Naive thymus-derived CD8-positive, alpha-beta T cell (primary cell): Measurements from ENCODE around the gene HS3ST5. TPM values are rescaled to one million over a fixed set of nuclear protein-coding genes. Genes with fewer than 3 reads are reported as not detected.

Experiments
- ATAC-seq, 2 donors: fragments of 150-1000 bp; cut with Tn5 transposase in 1 of 2; sonication (Bioruptor Pico), chemical (Tn5 transposase) in 1 of 2; 1 replicate in 1 of 2; 2 replicates in 1 of 2; pipeline ENCODE4 v1.10.0; 2021; ENCODE audit warnings: mild to moderate bottlenecking in 2 of 2, moderate library complexity in 2 of 2
- POLR2A ChIA-PET: fragments of 350-600 bp; sonication (Branson Sonifier 250); formaldehyde crosslinking; loops from one replicate; lab custom pipeline; 2021; ENCODE audit warnings: antibody characterized with exemption; lab: Charles Lee
- DNase-seq, 10 donors: peaks; one replicate each; pipeline versions ENCODE4 v3.0.0 to v3.0.0-alpha.2; 2020 to 2022
- H3K27ac Mint-ChIP-seq, 10 donors: one replicate each; pipeline ENCODE4 v1.8.0; 2020 to 2022; ENCODE audit warnings: mild to moderate bottlenecking in 10 of 10, mixed read lengths in 10 of 10, moderate library complexity in 4 of 10, inconsistent platforms in 1 of 10
- H3K27me3 Mint-ChIP-seq, 5 donors: one replicate each; pipeline ENCODE4 v1.8.0; 2021 to 2022; ENCODE audit warnings: mixed read lengths in 5 of 5
- H3K36me3 Mint-ChIP-seq, 3 donors: one replicate each; pipeline ENCODE4 v1.8.0; 2020 to 2022; ENCODE audit warnings: mixed read lengths in 3 of 3, mild to moderate bottlenecking in 2 of 3, inconsistent platforms in 1 of 3
- H3K4me1 Mint-ChIP-seq, 4 donors: one replicate each; pipeline ENCODE4 v1.8.0; 2021 to 2022; ENCODE audit warnings: mixed read lengths in 4 of 4
- H3K4me3 Mint-ChIP-seq, 10 donors: one replicate each; pipeline ENCODE4 v1.8.0; 2020 to 2022; ENCODE audit warnings: mild to moderate bottlenecking in 10 of 10, mixed read lengths in 10 of 10, moderate library complexity in 6 of 10, inconsistent platforms in 1 of 10
- H3K9me3 Mint-ChIP-seq, 9 donors: one replicate each; pipeline ENCODE4 v1.8.0; 2020 to 2022; ENCODE audit warnings: mixed read lengths in 9 of 9, mild to moderate bottlenecking in 3 of 9, inconsistent platforms in 1 of 9, moderate library complexity in 1 of 9
- polyA plus RNA-seq, 3 donors: library from polyadenylated mRNA; unstranded; fragments of 300-500 nt; fragmentation: Illumina TruSeq; gene quantifications; one replicate each; pipeline ENCODE4 v1.2.3, GENCODE V29; 2021
- total RNA-seq, 8 experiments: library from RNA in 2 of 8; stranded (reverse) in 2 of 8; gene quantifications; one replicate each; pipeline ENCODE4 v1.2.3 and lab custom pipeline; 2021 to 2026

Gene HS3ST5
- total and polyA plus RNA-seq, 5 experiments from 2014 or later: not detected

DNA sequence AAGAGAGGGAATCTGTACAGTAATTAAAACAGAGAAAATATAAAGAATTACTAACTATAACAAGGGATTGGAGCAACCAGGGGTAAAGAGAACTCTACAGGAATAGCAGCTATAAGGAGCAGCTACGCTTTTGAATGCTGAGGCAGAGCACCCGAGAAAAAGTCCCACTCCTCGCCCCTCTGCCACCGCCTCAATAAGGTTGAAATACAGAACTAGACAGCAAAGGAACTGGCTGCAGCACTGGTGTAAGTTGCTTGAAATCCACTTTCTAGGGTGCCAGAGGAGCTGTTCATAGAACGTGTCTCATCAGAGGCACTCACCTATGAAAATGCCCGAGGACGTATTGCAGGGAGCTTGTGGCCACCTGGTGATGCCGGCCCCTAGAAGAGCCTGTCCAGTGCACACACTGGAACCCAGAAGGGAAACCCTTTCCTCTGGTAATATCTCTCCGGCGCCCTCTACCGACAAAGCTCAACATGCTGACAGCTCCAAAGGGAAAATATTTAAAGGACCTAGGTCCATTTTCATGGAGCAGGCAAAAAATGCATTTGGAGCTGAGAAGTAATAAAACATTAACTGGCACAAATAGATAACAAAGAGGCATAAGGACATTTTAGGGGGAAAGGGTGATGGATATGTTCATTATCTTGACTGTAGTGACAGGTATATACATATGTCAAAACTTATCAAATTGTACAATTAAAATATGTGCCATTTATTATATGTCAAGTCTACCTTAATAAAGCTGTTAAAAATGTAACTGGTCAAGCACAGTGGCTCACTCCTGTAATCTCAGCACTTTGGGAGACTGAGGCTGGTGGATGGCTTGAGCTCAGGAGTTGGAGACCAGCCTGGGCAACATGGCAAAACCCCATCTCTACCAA, 234.5 kb downstream of the HS3ST5 start:
- H3K4me3 Mint-ChIP-seq: no peak overlapping the region
- no peak overlapping the region for H3K27ac Mint-ChIP-seq
- ATAC-seq (no peak), DNase-seq (peak in 1 of 10 donors; percentile 1)
- POLR2A ChIA-PET: no interaction called here
- peaks cover 0 to 2% (median 0%) of the 10 kb centered on the region in 9 donors for H3K9me3 Mint-ChIP-seq
- H3K27me3 Mint-ChIP-seq: peaks cover 5 to 21% (median 8%) of the 10 kb centered on the region in 5 donors
- H3K36me3 Mint-ChIP-seq: no peaks in the 10 kb centered on the region
- no peaks in the 10 kb centered on the region for H3K4me1 Mint-ChIP-seq

- Mint-ChIP-seq H3K4me3 (no peak overlapping the region), H3K9me3 (no peaks in the 10 kb centered on the region), H3K27me3 (peaks cover 2 to 6% (median 3%) of the 10 kb centered on the region in 5 donors), H3K36me3 (no peaks in the 10 kb centered on the region), H3K4me1 (no peaks in the 10 kb centered on the region), H3K27ac (no peak overlapping the region)
- POLR2A ChIA-PET: no interaction called here
- ATAC-seq: no peak
- DNase-seq: no peak
These were observed 236.8 kb downstream of the HS3ST5 start for GRCh38 chr6:114106020-114106419.

DNA sequence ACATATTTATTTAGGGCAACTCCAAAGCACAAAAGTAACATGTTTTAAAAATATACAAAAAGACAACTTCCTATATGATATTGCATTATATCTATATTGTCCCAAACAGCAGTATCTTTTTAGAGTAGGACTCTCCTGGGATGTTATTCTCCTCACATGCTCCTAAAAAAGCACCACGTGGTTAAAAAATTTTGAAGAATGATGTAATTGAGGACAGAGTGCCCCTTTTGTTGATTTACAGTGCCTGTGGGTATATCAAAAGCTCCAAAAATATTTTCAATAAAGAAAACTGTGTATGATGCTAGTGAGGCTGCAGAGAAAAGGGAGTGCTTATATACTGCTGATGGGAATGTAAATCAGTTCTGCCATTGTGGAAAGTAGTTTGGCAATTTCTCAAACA, 241.6 kb downstream of the HS3ST5 start:
- Mint-ChIP-seq H3K36me3 (no peaks in the 10 kb centered on the region), H3K4me3 (no peak overlapping the region)
- no peak for ATAC-seq

DNA sequence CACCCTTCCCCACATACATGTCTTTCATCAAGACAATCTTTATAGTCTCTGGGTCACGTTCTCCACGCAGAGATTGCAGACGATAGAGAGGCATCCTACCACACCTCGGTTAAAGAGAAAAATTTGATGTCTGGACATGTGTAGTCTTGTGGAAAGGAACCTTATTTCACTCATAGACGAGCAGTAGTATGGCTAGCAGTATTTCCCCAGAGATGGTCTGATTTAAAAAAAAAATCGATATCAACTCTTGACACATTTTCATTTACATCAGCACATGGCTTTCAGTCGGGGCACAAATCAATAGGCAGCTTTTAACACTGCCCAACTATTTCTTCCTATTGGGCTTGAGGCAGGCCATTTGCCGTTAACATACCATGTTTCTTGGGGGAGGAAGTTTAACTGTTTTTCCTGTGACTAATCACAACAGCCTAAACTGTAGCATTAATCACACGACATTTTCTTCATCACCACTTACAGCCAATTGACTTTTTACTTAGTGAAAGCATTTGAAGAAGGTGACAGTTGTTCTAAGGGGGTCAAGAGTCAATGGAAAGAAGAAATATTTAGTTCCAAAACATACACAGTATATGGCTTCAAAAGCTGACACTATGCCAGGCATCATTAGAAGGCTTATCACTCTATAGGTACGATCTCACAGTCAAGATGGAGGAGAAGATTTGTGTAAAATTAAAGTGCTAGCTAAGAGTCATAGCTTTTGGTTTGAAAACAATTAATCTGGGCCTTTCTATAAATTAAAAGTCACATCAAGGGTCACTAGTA, 242.4 kb downstream of the HS3ST5 start:
- H3K4me1 Mint-ChIP-seq: no peaks in the 10 kb centered on the region
- H3K36me3 Mint-ChIP-seq: no peaks in the 10 kb centered on the region
- no peaks in the 10 kb centered on the region for H3K9me3 Mint-ChIP-seq
- peaks cover 0 to 22% (median 7%) of the 10 kb centered on the region in 5 donors for H3K27me3 Mint-ChIP-seq
- ATAC-seq (no peak), DNase-seq (no peak)
- POLR2A ChIA-PET: no interaction called here
- H3K27ac Mint-ChIP-seq: no peak overlapping the region
- H3K4me3 Mint-ChIP-seq: no peak overlapping the region

More for the DNA sequence above, 241.6 kb downstream of the HS3ST5 start:
- POLR2A ChIA-PET: no interaction called here
- H3K9me3 Mint-ChIP-seq: no peaks in the 10 kb centered on the region
- no peaks in the 10 kb centered on the region for H3K4me1 Mint-ChIP-seq
- H3K27ac Mint-ChIP-seq: no peak overlapping the region
- no peak for DNase-seq
- peaks cover 3 to 13% (median 4%) of the 10 kb centered on the region in 5 donors for H3K27me3 Mint-ChIP-seq

GRCh38 chr6:114096561-114097172, 246.2 kb downstream of the HS3ST5 start:
- no peaks in the 10 kb centered on the region for H3K9me3 Mint-ChIP-seq

GRCh38 chr6:114092943-114093342, 249.9 kb downstream of the HS3ST5 start:
- POLR2A ChIA-PET: no interaction called here
- no peak for DNase-seq
- H3K9me3 Mint-ChIP-seq: no peaks in the 10 kb centered on the region
- H3K27me3 Mint-ChIP-seq: peaks cover 10 to 22% (median 13%) of the 10 kb centered on the region in 5 donors
- H3K4me3 Mint-ChIP-seq: no peak overlapping the region
- no peak for ATAC-seq
- no peaks in the 10 kb centered on the region for H3K4me1 Mint-ChIP-seq
- no peaks in the 10 kb centered on the region for H3K36me3 Mint-ChIP-seq
- H3K27ac Mint-ChIP-seq: no peak overlapping the region

More at GRCh38 chr6:114096561-114097172, 246.2 kb downstream of the HS3ST5 start:
- Mint-ChIP-seq H3K4me3 (no peak overlapping the region), H3K4me1 (no peaks in the 10 kb centered on the region), H3K27me3 (peaks cover 3 to 30% (median 7%) of the 10 kb centered on the region in 5 donors), H3K27ac (no peak overlapping the region), H3K36me3 (no peaks in the 10 kb centered on the region)
- no peak for ATAC-seq
- peak in 3 of 10 donors; percentile 7 to 12 (median 9) for DNase-seq
- POLR2A ChIA-PET: no interaction called here

DNA sequence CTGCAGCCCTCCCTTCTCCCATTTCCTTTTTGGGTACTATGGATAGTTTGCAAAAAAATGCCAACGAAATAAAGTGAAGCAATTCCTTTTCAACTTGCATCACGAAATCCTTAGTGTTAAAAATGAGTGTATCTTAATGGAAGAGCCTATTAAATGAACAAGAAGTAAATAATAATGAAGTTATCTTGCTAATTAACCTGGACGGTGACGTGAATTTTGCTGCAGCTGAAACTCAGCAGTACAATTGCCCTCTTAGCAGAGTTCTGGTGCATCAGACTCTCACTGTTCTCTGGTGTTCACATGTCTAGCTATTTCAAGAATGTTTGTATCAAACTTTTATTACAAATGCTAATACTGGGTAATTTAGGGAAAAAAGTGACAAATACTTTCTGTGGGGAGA, 252.2 kb downstream of the HS3ST5 start:
- ATAC-seq (no peak), DNase-seq (no peak)
- H3K27ac Mint-ChIP-seq: no peak overlapping the region
- H3K27me3 Mint-ChIP-seq: peaks cover 7 to 30% (median 14%) of the 10 kb centered on the region in 5 donors
- POLR2A ChIA-PET: no interaction called here
- H3K36me3 Mint-ChIP-seq: no peaks in the 10 kb centered on the region
- H3K9me3 Mint-ChIP-seq: no peaks in the 10 kb centered on the region
- no peaks in the 10 kb centered on the region for H3K4me1 Mint-ChIP-seq
- H3K4me3 Mint-ChIP-seq: no peak overlapping the region

GRCh38 chr6:114087496-114087895, 255.3 kb downstream of the HS3ST5 start:
- POLR2A ChIA-PET: no interaction called here
- DNase-seq: no peak
- no peaks in the 10 kb centered on the region for H3K9me3 Mint-ChIP-seq
- no peaks in the 10 kb centered on the region for H3K4me1 Mint-ChIP-seq
- H3K27ac Mint-ChIP-seq: no peak overlapping the region
- no peak overlapping the region for H3K4me3 Mint-ChIP-seq
- no peak for ATAC-seq
- no peaks in the 10 kb centered on the region for H3K36me3 Mint-ChIP-seq
- H3K27me3 Mint-ChIP-seq: peaks cover 7 to 25% (median 17%) of the 10 kb centered on the region in 5 donors

DNA sequence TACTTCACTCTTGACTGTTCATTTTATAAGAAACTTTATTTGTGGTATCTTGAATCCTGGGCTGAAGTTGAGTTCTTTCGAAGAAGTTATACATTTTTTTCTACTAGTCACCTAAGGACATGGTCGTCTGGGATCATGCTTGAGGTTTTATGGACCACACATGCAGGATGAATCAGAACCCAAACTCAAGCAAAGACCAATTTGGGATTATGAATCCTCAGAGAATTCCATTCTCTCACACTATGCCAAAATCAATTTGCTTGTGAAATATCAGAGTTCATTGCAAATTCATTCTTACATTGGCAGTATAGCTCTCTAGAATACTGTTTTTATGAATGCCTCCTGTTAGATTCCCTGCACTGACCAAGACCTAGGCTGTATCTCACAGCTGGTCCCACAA, 257.6 kb downstream of the HS3ST5 start:
- DNase-seq (no peak), ATAC-seq (no peak)
- POLR2A ChIA-PET: no interaction called here

DNA sequence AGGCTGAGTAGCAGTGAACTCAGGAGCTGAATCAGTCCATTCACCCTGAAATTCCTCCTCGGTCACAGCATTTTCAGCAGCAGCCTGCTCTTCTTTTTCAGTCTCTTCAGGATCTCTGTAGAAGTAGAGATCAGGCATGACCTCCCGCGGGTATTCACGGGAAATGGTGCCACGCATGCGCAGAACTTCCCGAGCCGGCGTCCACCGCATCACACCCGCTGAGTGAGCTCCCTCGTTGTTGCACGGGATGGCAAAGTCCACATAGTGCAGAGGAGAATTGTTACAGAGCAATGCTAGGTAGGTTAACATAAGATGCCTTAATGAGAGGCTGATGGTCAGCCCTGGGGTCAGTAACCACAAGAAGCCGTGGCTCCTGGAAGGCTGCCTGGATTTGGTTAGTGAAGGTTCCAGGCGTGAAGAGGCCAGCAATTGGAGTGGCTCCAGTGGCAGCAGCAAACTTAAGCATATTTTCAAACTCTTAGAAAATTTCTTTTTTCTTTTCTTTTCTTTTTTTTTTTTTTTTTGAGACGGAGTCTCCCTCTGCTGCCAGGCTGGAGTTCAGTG, 258.4 kb downstream of the HS3ST5 start:
- DNase-seq: no peak
- H3K4me1 Mint-ChIP-seq: no peaks in the 10 kb centered on the region
- POLR2A ChIA-PET: no interaction called here
- no peak overlapping the region for H3K4me3 Mint-ChIP-seq
- H3K36me3 Mint-ChIP-seq: no peaks in the 10 kb centered on the region
- peaks cover 0 to 8% (median 0%) of the 10 kb centered on the region in 9 donors for H3K9me3 Mint-ChIP-seq
- no peak overlapping the region for H3K27ac Mint-ChIP-seq
- no peak for ATAC-seq
- H3K27me3 Mint-ChIP-seq: peaks cover 0 to 35% (median 13%) of the 10 kb centered on the region in 5 donors

More for the DNA sequence above, 257.6 kb downstream of the HS3ST5 start:
- peaks cover 0 to 35% (median 11%) of the 10 kb centered on the region in 5 donors for H3K27me3 Mint-ChIP-seq
- no peak overlapping the region for H3K4me3 Mint-ChIP-seq
- H3K4me1 Mint-ChIP-seq: no peaks in the 10 kb centered on the region
- H3K27ac Mint-ChIP-seq: no peak overlapping the region
- peaks cover 0 to 8% (median 0%) of the 10 kb centered on the region in 9 donors for H3K9me3 Mint-ChIP-seq
- no peaks in the 10 kb centered on the region for H3K36me3 Mint-ChIP-seq

- Mint-ChIP-seq H3K27me3 (peaks cover 0 to 34% (median 16%) of the 10 kb centered on the region in 5 donors), H3K4me1 (no peaks in the 10 kb centered on the region), H3K9me3 (peaks cover 0 to 8% (median 0%) of the 10 kb centered on the region in 9 donors), H3K27ac (no peak overlapping the region), H3K4me3 (no peak overlapping the region), H3K36me3 (no peaks in the 10 kb centered on the region)
- ATAC-seq (no peak), DNase-seq (no peak)
- POLR2A ChIA-PET: no interaction called here
These were observed 259.6 kb downstream of the HS3ST5 start for GRCh38 chr6:114083251-114083650.

- peaks cover 0 to 8% (median 0%) of the 10 kb centered on the region in 9 donors for H3K9me3 Mint-ChIP-seq
- DNase-seq (no peak), ATAC-seq (no peak)
- H3K27ac Mint-ChIP-seq: no peak overlapping the region
- POLR2A ChIA-PET: no interaction called here
- no peaks in the 10 kb centered on the region for H3K36me3 Mint-ChIP-seq
- H3K4me1 Mint-ChIP-seq: no peaks in the 10 kb centered on the region
- peaks cover 0 to 19% (median 12%) of the 10 kb centered on the region in 5 donors for H3K27me3 Mint-ChIP-seq
- no peak overlapping the region for H3K4me3 Mint-ChIP-seq
These were observed 261.1 kb downstream of the HS3ST5 start for GRCh38 chr6:114081730-114082129.
